Spinal cord (tissue), 10 donors: ENCODE results near the gene IGFBP5. TPM values are rescaled to one million over a fixed set of nuclear protein-coding genes. Genes with fewer than 3 reads are reported as not detected.

Source experiments
- DNase-seq, 6 donors: peaks; one replicate each; pipeline versions ENCODE4 v3.0.0 to v3.0.0-alpha.2; 2013 to 2015; ENCODE audit warnings: low spot score in 6 of 6, low read depth in 4 of 6
- H3K27ac ChIP-seq: one replicate; pipeline ENCODE4 v1.5.1; 2013; ENCODE audit warnings: low read depth, low read length, control low read depth
- H3K27me3 ChIP-seq: one replicate; pipeline ENCODE4 v1.6.1; 2013; ENCODE audit warnings: low read length; ENCODE audit not compliant: control insufficient read depth, insufficient read depth
- H3K36me3 ChIP-seq: one replicate; pipeline ENCODE4 v1.6.1; 2013; ENCODE audit warnings: low read length; ENCODE audit not compliant: control insufficient read depth, insufficient read depth
- H3K4me1 ChIP-seq: one replicate; pipeline ENCODE4 v1.6.1; 2013; ENCODE audit warnings: low read length; ENCODE audit not compliant: control insufficient read depth, insufficient read depth
- H3K4me3 ChIP-seq: one replicate; pipeline ENCODE4 v1.5.1; 2013; ENCODE audit warnings: low read depth, low read length, control low read depth
- H3K9me3 ChIP-seq: one replicate; pipeline ENCODE4 v1.6.1; 2013; ENCODE audit warnings: low read length; ENCODE audit not compliant: control insufficient read depth, insufficient read depth
- WGBS: methylation state at CpG from one replicate; pipeline ENCODE4 v1.1.5; 2013; ENCODE audit warnings: missing lambda C conversion rate; ENCODE audit not compliant: insufficient coverage; 5-methylcytosine and 5-hydroxymethylcytosine counted together
- polyA plus RNA-seq, 2 donors: library from polyadenylated mRNA; unstranded; fragments of 120-200 nt; gene quantifications; one replicate each; pipeline ENCODE4 v1.2.1, GENCODE V29; 2013; ENCODE audit not compliant: insufficient read length in 2 of 2
- total RNA-seq, 2 donors: library from RNA; depleted of rRNA in 1 of 2; stranded (reverse); fragments of 120-200 nt in 1 of 2; fragments of >200 nt in 1 of 2; gene quantifications; one replicate each; pipeline versions ENCODE4 v1.2.3 to v1.2.4, GENCODE V29; 2013 to 2014
- donor health status: healthy.

Gene IGFBP5
- total and polyA plus RNA-seq, 4 donors: 179 to 292 (median 259) TPM

- DNase-seq: peak in 1 of 6 donors; percentile 53
- no peak overlapping the region for H3K4me3 ChIP-seq
- H3K9me3 ChIP-seq: no peaks in the 10 kb centered on the region
- peak overlapping the region; percentile 6 for H3K27ac ChIP-seq
- no peaks in the 10 kb centered on the region for H3K36me3 ChIP-seq
- peaks cover 24% of the 10 kb centered on the region for H3K4me1 ChIP-seq
- no peaks in the 10 kb centered on the region for H3K27me3 ChIP-seq
- 34% methylated on average over 5 of the region's 5 CpGs for WGBS
Measured at GRCh38 chr2:216700781-216701180, 5.4 kb upstream of the IGFBP5 start.

GRCh38 chr2:216700088-216700567 lies 4.8 kb upstream of the IGFBP5 start:
- DNase-seq: peak in 2 of 6 donors; percentile 69 to 89
- WGBS: 27% methylated on average over 7 of the region's 7 CpGs
- H3K4me1 ChIP-seq: peaks cover 30% of the 10 kb centered on the region
- no peaks in the 10 kb centered on the region for H3K36me3 ChIP-seq
- no peaks in the 10 kb centered on the region for H3K27me3 ChIP-seq
- H3K9me3 ChIP-seq: no peaks in the 10 kb centered on the region
- H3K4me3 ChIP-seq: no peak overlapping the region
- peak overlapping the region; percentile 53 for H3K27ac ChIP-seq

GRCh38 chr2:216698895-216699294 lies 3.5 kb upstream of the IGFBP5 start:
- H3K27me3 ChIP-seq: peaks cover 4% of the 10 kb centered on the region
- H3K4me3 ChIP-seq: no peak overlapping the region
- WGBS: 60% methylated on average over 1 of the region's 5 CpGs
- no peaks in the 10 kb centered on the region for H3K9me3 ChIP-seq
- peak overlapping the region; percentile 27 for H3K27ac ChIP-seq
- H3K36me3 ChIP-seq: no peaks in the 10 kb centered on the region
- H3K4me1 ChIP-seq: peaks cover 43% of the 10 kb centered on the region
- peak in 2 of 6 donors; percentile 85 to 95 for DNase-seq

- Histone ChIP-seq H3K4me1 (peaks cover 47% of the 10 kb centered on the region), H3K27ac (peak overlapping the region; percentile 27), H3K36me3 (no peaks in the 10 kb centered on the region), H3K9me3 (no peaks in the 10 kb centered on the region), H3K27me3 (peaks cover 4% of the 10 kb centered on the region), H3K4me3 (no peak overlapping the region)
- peak in 1 of 6 donors; percentile 37 for DNase-seq
- WGBS: no CpG with 5 or more reads among the region's 6 CpGs
Measured at GRCh38 chr2:216698293-216698692, 2.9 kb upstream of the IGFBP5 start.

- peaks cover 55% of the 10 kb centered on the region for H3K4me1 ChIP-seq
- peak in 2 of 6 donors; percentile 80 to 85 for DNase-seq
- H3K27ac ChIP-seq: peak overlapping the region; percentile 92
- no peaks in the 10 kb centered on the region for H3K9me3 ChIP-seq
- peak overlapping the region; percentile 16 for H3K4me3 ChIP-seq
- no peaks in the 10 kb centered on the region for H3K36me3 ChIP-seq
- peaks cover 4% of the 10 kb centered on the region for H3K27me3 ChIP-seq
- WGBS: 42% methylated on average over 3 of the region's 7 CpGs
Measured at GRCh38 chr2:216696751-216697560, 1.6 kb upstream of the IGFBP5 start.

GRCh38 chr2:216696321-216696720 lies 972 bp upstream of the IGFBP5 start:
- H3K4me1 ChIP-seq: peaks cover 56% of the 10 kb centered on the region
- no CpG with 5 or more reads among the region's 1 CpG for WGBS
- peak overlapping the region; percentile 92 for H3K27ac ChIP-seq

GRCh38 chr2:216694826-216695217 lies 527 bp downstream of the IGFBP5 start:
- WGBS: 6% methylated on average over 5 of the region's 10 CpGs
- peaks cover 64% of the 10 kb centered on the region for H3K4me1 ChIP-seq
- H3K27ac ChIP-seq: peak overlapping the region; percentile 92
- peak in 1 of 6 donors; percentile 34 for DNase-seq
- peak overlapping the region; percentile 74 for H3K4me3 ChIP-seq
- no peaks in the 10 kb centered on the region for H3K9me3 ChIP-seq
- peaks cover 4% of the 10 kb centered on the region for H3K27me3 ChIP-seq
- H3K36me3 ChIP-seq: peaks cover 2% of the 10 kb centered on the region

More at GRCh38 chr2:216696321-216696720, 972 bp upstream of the IGFBP5 start:
- Histone ChIP-seq H3K9me3 (no peaks in the 10 kb centered on the region), H3K36me3 (no peaks in the 10 kb centered on the region), H3K4me3 (no peak overlapping the region), H3K27me3 (peaks cover 4% of the 10 kb centered on the region)
- no peak for DNase-seq

- peaks cover 62% of the 10 kb centered on the region for H3K4me1 ChIP-seq
Measured at GRCh38 chr2:216694082-216694825, 1.1 kb downstream of the IGFBP5 start.

GRCh38 chr2:216693414-216694080 lies 1.8 kb downstream of the IGFBP5 start:
- H3K4me3 ChIP-seq: peak overlapping the region; percentile 74
- H3K27me3 ChIP-seq: peaks cover 4% of the 10 kb centered on the region
- peak overlapping the region; percentile 92 for H3K27ac ChIP-seq
- H3K36me3 ChIP-seq: peaks cover 9% of the 10 kb centered on the region
- H3K4me1 ChIP-seq: peaks cover 65% of the 10 kb centered on the region
- WGBS: 0% methylated on average over 2 of the region's 15 CpGs
- no peak for DNase-seq
- H3K9me3 ChIP-seq: no peaks in the 10 kb centered on the region

More at GRCh38 chr2:216694082-216694825, 1.1 kb downstream of the IGFBP5 start:
- Histone ChIP-seq H3K36me3 (peaks cover 4% of the 10 kb centered on the region), H3K27me3 (peaks cover 4% of the 10 kb centered on the region), H3K4me3 (peak overlapping the region; percentile 74), H3K9me3 (no peaks in the 10 kb centered on the region), H3K27ac (peak overlapping the region; percentile 92)
- DNase-seq: peak in 2 of 6 donors; percentile 88 to 92
- under 1% methylated on average over 56 of the region's 59 CpGs for WGBS
